Trophoblast cell (in vitro differentiated cells and primary cell): ENCODE results near the gene ENTPD5.

ENCODE experiments used
- DNase-seq, 2 donors: peaks; one replicate each; pipeline ENCODE4 v3.0.0-alpha.2; 2016
- H2AFZ ChIP-seq: 2 replicates; pipeline ENCODE4 v1.6.1; 2013; ENCODE audit warnings: low read length, moderate library complexity, mild to moderate bottlenecking; ENCODE audit not compliant: insufficient read depth, poor library complexity
- H2AK5ac ChIP-seq: 2 replicates; pipeline ENCODE4 v1.6.1; 2013; ENCODE audit warnings: mild to moderate bottlenecking, low read length
- H2BK120ac ChIP-seq: 2 replicates; pipeline ENCODE4 v1.6.1; 2013; ENCODE audit warnings: low read length, mild to moderate bottlenecking, moderate library complexity; ENCODE audit not compliant: insufficient read depth, poor library complexity
- H2BK12ac ChIP-seq: 2 replicates; pipeline ENCODE4 v1.6.1; 2013; ENCODE audit warnings: mild to moderate bottlenecking, low read length, moderate library complexity
- H2BK5ac ChIP-seq: 2 replicates; pipeline ENCODE4 v1.6.1; 2013; ENCODE audit warnings: low read length, low read depth, moderate library complexity, mild to moderate bottlenecking; ENCODE audit not compliant: poor library complexity
- H3K14ac ChIP-seq: 2 replicates; pipeline ENCODE4 v1.6.1; 2013; ENCODE audit warnings: mild to moderate bottlenecking, low read length
- H3K18ac ChIP-seq: 2 replicates; pipeline ENCODE4 v1.6.1; 2013; ENCODE audit warnings: mild to moderate bottlenecking, low read length
- H3K23ac ChIP-seq: 2 replicates; pipeline ENCODE4 v1.6.1; 2013; ENCODE audit warnings: low read length
- H3K27ac ChIP-seq: 2 replicates; pipeline ENCODE4 v1.5.1; 2013; ENCODE audit warnings: low read depth, mild to moderate bottlenecking, inconsistent platforms, low read length, moderate library complexity
- H3K27me3 ChIP-seq: 2 replicates; pipeline ENCODE4 v1.6.1; 2013; ENCODE audit warnings: inconsistent platforms, mild to moderate bottlenecking, low read length, moderate library complexity; ENCODE audit not compliant: insufficient read depth
- H3K36me3 ChIP-seq, 2 experiments: 1 replicate in 1 of 2; 2 replicates in 1 of 2; pipeline ENCODE4 v1.6.1; 2013; ENCODE audit warnings: low read length in 2 of 2, mild to moderate bottlenecking in 2 of 2, moderate library complexity in 1 of 2; ENCODE audit not compliant: insufficient read depth in 2 of 2, control insufficient read depth in 1 of 2
- H3K4ac ChIP-seq: 2 replicates; pipeline ENCODE4 v1.6.1; 2013; ENCODE audit warnings: low read depth, mild to moderate bottlenecking, low read length, moderate library complexity
- H3K4me1 ChIP-seq, 2 experiments: 1 replicate in 1 of 2; 2 replicates in 1 of 2; pipeline ENCODE4 v1.6.1; 2013; ENCODE audit warnings: low read length in 2 of 2, mild to moderate bottlenecking in 2 of 2, moderate library complexity in 1 of 2; ENCODE audit not compliant: insufficient read depth in 2 of 2, control insufficient read depth in 1 of 2
- H3K4me2 ChIP-seq: 2 replicates; pipeline ENCODE4 v1.6.1; 2013; ENCODE audit warnings: inconsistent platforms, mild to moderate bottlenecking, low read length, moderate library complexity
- H3K4me3 ChIP-seq: 2 replicates; pipeline ENCODE4 v1.5.1; 2013; ENCODE audit warnings: mild to moderate bottlenecking, low read depth, low read length, inconsistent platforms
- H3K79me1 ChIP-seq: one replicate; pipeline ENCODE4 v1.6.1; 2013; ENCODE audit warnings: low read length
- H3K79me2 ChIP-seq: 2 replicates; pipeline ENCODE4 v1.6.1; 2013; ENCODE audit warnings: low read length, mild to moderate bottlenecking; ENCODE audit not compliant: control insufficient read depth, insufficient read depth, poor library complexity
- H3K9ac ChIP-seq: 2 replicates; pipeline ENCODE4 v1.6.1; 2013; ENCODE audit warnings: mild to moderate bottlenecking, low read length
- H3K9me3 ChIP-seq: 2 replicates; pipeline ENCODE4 v1.6.1; 2013; ENCODE audit warnings: low read depth, mild to moderate bottlenecking, control low read depth, inconsistent platforms, low read length; ENCODE audit not compliant: insufficient read depth
- H4K12ac ChIP-seq: 2 replicates; pipeline ENCODE4 v1.6.1; 2013; ENCODE audit warnings: low read depth, mild to moderate bottlenecking, low read length, moderate library complexity
- H4K8ac ChIP-seq: 2 replicates; pipeline ENCODE4 v1.6.1; 2013; ENCODE audit warnings: low read depth, mild to moderate bottlenecking, low read length, moderate library complexity
- H4K91ac ChIP-seq: one replicate; pipeline ENCODE4 v1.6.1; 2013; ENCODE audit warnings: low read depth, mild to moderate bottlenecking, low read length, moderate library complexity
- WGBS: extraction: QIAGEN DNeasy Blood & Tissue Kit; methylation state at CpG from one replicate; pipeline ENCODE4 v1.1.7; 2013; ENCODE audit warnings: missing lambda C conversion rate; ENCODE audit not compliant: insufficient read length, insufficient coverage; ENCODE audit errors: extremely low coverage; 5-methylcytosine and 5-hydroxymethylcytosine counted together

ENTPD5 gene

GRCh38 chr14:73945159-73945670 is 73.9 kb downstream of the ENTPD5 start:
- no peak overlapping the region for H4K91ac ChIP-seq
- H2BK5ac ChIP-seq, result no peak overlapping the region
- no peak overlapping the region for H4K8ac ChIP-seq
- H3K4me2 ChIP-seq, result no peak overlapping the region
- no peak overlapping the region for H3K4ac ChIP-seq
- H3K36me3 ChIP-seq, result peaks cover 3 to 7% of the 10 kb centered on the region in 2 experiments
- no peak overlapping the region for H3K4me3 ChIP-seq
- H3K9me3 ChIP-seq, result no peaks in the 10 kb centered on the region
- no peak overlapping the region for H3K27ac ChIP-seq
- H3K14ac ChIP-seq, result no peak overlapping the region
- H4K12ac ChIP-seq, result no peak overlapping the region
- H2AFZ ChIP-seq, result no peak overlapping the region
- H2AK5ac ChIP-seq, result no peak overlapping the region
- H3K4me1 ChIP-seq, result peaks cover 0 to 2% of the 10 kb centered on the region in 2 experiments
- no peak overlapping the region for H2BK12ac ChIP-seq
- no peak overlapping the region for H3K9ac ChIP-seq
- H3K79me2 ChIP-seq, result peaks cover under 1% of the 10 kb centered on the region
- H3K79me1 ChIP-seq, result peaks cover 3% of the 10 kb centered on the region
- no peak overlapping the region for H3K23ac ChIP-seq
- no CpG with 5 or more reads among the region's 4 CpGs for WGBS
- no peak overlapping the region for H2BK120ac ChIP-seq
- H3K18ac ChIP-seq, result no peak overlapping the region
- no peak for DNase-seq
- no peaks in the 10 kb centered on the region for H3K27me3 ChIP-seq

DNA sequence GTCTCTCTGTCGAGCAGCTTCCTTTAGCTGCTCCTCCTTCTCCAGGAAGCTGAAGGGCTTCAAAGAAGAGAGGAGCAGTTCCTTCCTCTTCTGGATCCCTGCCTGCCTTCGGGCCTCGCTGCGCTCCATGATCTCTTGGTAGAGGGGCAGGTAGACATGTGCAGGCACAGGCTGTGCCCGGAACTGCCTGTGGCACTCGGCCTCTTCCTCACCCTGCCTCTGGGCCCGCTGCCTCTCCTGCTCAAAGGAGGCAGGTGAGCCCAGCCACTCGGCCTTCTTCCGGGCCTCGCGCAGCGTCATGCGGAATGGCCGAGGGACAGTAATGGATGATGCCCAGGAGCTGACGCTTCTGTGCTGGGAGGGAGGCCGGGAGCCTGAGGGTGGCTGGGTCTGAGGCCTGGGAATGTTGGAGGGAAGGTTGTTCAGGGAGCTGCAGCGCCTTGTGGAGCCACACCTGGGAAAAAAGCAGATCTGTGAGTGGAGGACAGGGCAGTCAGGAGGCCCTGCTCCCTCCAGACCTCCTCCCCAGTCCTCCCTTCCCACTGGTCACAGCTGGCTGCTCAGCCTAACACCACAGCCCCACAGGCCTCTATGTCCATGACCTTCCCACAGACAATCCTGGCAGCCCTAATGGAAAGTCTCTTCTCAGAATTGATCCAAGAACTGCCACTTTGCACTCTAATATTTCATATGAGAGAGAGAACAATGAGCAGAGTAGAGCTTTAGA is 74.5 kb downstream of the ENTPD5 start:
- Histone ChIP-seq H3K36me3 (peaks cover 3 to 7% of the 10 kb centered on the region in 2 experiments), H4K12ac (no peak overlapping the region), H3K27ac (no peak overlapping the region), H3K27me3 (no peaks in the 10 kb centered on the region), H3K4me3 (no peak overlapping the region), H2BK120ac (no peak overlapping the region), H3K23ac (no peak overlapping the region), H3K18ac (no peak overlapping the region), H2AK5ac (no peak overlapping the region), H3K14ac (no peak overlapping the region), H3K79me1 (no peaks in the 10 kb centered on the region), H3K4me1 (peaks cover 0 to 2% of the 10 kb centered on the region in 2 experiments), H3K79me2 (no peaks in the 10 kb centered on the region), H3K9me3 (no peaks in the 10 kb centered on the region), H2BK5ac (no peak overlapping the region), H4K91ac (no peak overlapping the region), H4K8ac (no peak overlapping the region), H3K4ac (no peak overlapping the region), H3K9ac (no peak overlapping the region), H2AFZ (no peak overlapping the region), H2BK12ac (no peak overlapping the region), H3K4me2 (no peak overlapping the region)
- DNase-seq, result no peak
- no CpG with 5 or more reads among the region's 17 CpGs for WGBS

- H3K23ac ChIP-seq, result no peak overlapping the region
- no peak overlapping the region for H4K8ac ChIP-seq
- no peak overlapping the region for H4K12ac ChIP-seq
- no peaks in the 10 kb centered on the region for H3K79me1 ChIP-seq
- no peak overlapping the region for H4K91ac ChIP-seq
- no peak overlapping the region for H2BK5ac ChIP-seq
- no CpG with 5 or more reads among the region's 4 CpGs for WGBS
- no peak overlapping the region for H3K4me2 ChIP-seq
- H3K9ac ChIP-seq, result no peak overlapping the region
- no peaks in the 10 kb centered on the region for H3K27me3 ChIP-seq
- no peaks in the 10 kb centered on the region for H3K79me2 ChIP-seq
- H3K4me1 ChIP-seq, result no peaks in the 10 kb centered on the region
- H2AK5ac ChIP-seq, result no peak overlapping the region
- H2BK12ac ChIP-seq, result no peak overlapping the region
- no peak overlapping the region for H3K4ac ChIP-seq
- no peak overlapping the region for H2BK120ac ChIP-seq
- peak in 1 of 2 donors; percentile 63 for DNase-seq
- H3K27ac ChIP-seq, result no peak overlapping the region
- no peak overlapping the region for H3K18ac ChIP-seq
- no peaks in the 10 kb centered on the region for H3K9me3 ChIP-seq
- H3K14ac ChIP-seq, result no peak overlapping the region
- no peak overlapping the region for H2AFZ ChIP-seq
- H3K36me3 ChIP-seq, result peaks cover 3 to 7% of the 10 kb centered on the region in 2 experiments
- H3K4me3 ChIP-seq, result no peak overlapping the region
Observed at GRCh38 chr14:73943083-73943482, 76.0 kb downstream of the ENTPD5 start.

DNA sequence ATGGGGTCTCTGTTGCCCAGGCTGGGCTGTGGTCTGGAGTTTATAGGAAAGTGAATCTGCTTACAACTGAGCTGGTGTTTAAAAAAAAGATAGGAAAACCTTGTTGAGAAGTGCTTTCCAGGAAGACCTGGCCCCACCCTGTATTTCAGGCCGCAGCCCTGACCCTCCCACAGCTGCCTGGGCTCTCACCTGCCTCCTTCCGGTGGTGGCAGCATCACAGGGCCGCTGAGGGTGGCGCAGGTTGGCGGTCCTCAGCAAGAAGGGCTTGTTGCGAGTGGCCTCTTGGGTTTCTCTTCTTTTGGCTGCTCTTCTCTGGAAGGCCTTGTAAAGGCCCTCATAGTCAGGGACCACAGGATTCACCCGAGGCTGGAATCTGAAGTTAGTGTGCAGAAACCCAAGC is 76.9 kb downstream of the ENTPD5 start:
- H4K91ac ChIP-seq, result no peak overlapping the region
- H2BK12ac ChIP-seq, result no peak overlapping the region
- H3K27ac ChIP-seq, result no peak overlapping the region
- H2AK5ac ChIP-seq, result no peak overlapping the region
- H3K79me1 ChIP-seq, result no peaks in the 10 kb centered on the region
- no CpG with 5 or more reads among the region's 7 CpGs for WGBS
- no peak overlapping the region for H3K14ac ChIP-seq
- no peak overlapping the region for H3K4me2 ChIP-seq
- H3K9me3 ChIP-seq, result no peaks in the 10 kb centered on the region
- no peak for DNase-seq
- no peaks in the 10 kb centered on the region for H3K4me1 ChIP-seq
- H2BK120ac ChIP-seq, result no peak overlapping the region
- no peak overlapping the region for H3K4ac ChIP-seq
- no peaks in the 10 kb centered on the region for H3K79me2 ChIP-seq
- H3K23ac ChIP-seq, result no peak overlapping the region
- no peak overlapping the region for H3K18ac ChIP-seq
- H3K27me3 ChIP-seq, result no peaks in the 10 kb centered on the region
- no peak overlapping the region for H3K4me3 ChIP-seq
- H3K9ac ChIP-seq, result no peak overlapping the region
- no peak overlapping the region for H4K12ac ChIP-seq
- H2BK5ac ChIP-seq, result no peak overlapping the region
- H4K8ac ChIP-seq, result no peak overlapping the region
- H2AFZ ChIP-seq, result no peak overlapping the region
- peaks cover 3 to 7% of the 10 kb centered on the region in 2 experiments for H3K36me3 ChIP-seq
